GM23248 (cell line): ENCODE measurements around the gene AGR2.

Experiments
- EZH2 ChIP-seq: fragments of 200-600 bp; sonication (generic); IDR thresholded peaks from 2 replicates; pipeline ENCODE4 v1.6.1; 2018; ENCODE audit warnings: antibody characterized with exemption, mild to moderate bottlenecking; ENCODE audit not compliant: insufficient read depth, poor library complexity, severe bottlenecking
- EZH2phosphoT487 ChIP-seq: fragments of 200-600 bp; sonication (generic); IDR thresholded peaks from 2 replicates; pipeline ENCODE4 v1.6.1; 2018; ENCODE audit warnings: antibody characterized with exemption, moderate library complexity, mild to moderate bottlenecking, low read depth; ENCODE audit not compliant: insufficient read depth

DNA sequence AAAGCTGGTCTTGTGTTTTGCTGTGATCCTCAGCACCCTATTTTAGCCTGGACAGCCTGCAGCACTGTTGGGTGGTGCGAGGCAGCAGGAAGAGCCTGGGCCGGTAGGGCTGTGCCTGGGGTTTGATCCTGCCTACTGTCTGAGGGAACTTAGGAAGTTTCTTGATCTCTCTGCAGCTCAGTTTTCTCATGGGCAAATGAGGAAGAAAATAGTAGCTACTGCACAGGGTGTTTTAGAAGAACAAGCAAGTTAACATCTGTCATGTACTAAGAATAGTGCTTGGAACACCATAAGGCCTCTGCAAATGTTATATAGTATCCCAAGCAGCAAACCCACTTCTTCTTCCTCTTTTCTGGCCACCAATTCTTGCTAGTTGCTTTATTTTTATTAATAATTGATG is 12.0 kb upstream of the AGR2 start:
- TF ChIP-seq EZH2phosphoT487, result no peak
- no peak for TF ChIP-seq EZH2
